GM13976 (cell line): ENCODE measurements around the gene PTRHD1.

Source experiments
- DNase-seq: peaks from one replicate; pipeline ENCODE4 v3.0.0; 2012; ENCODE audit warnings: low spot score
- in situ Hi-C: fragments of 300-500 bp; cut with MboI; formaldehyde crosslinking; loops from one replicate; pipeline ENCODE4 v1.12.0; 2022; ENCODE audit warnings: low sequenced_read_pairs, mixed read lengths, inconsistent platforms; ENCODE audit not compliant: unreplicated experiment
- TF ChIP-seq, protein P1 (sequence below): IDR thresholded peaks from 2 replicates; pipeline ENCODE4 v1.5.1; 2012; ENCODE audit warnings: borderline replicate concordance, mild to moderate bottlenecking; ENCODE audit not compliant: insufficient read depth; ENCODE audit errors: extremely low read depth, missing control alignments, control extremely low read depth

Gene PTRHD1

GRCh38 chr2:24747299-24747698 lies 45.9 kb downstream of the PTRHD1 start:
- in situ Hi-C loops: no loop called here
- no peak for DNase-seq
- TF ChIP-seq, protein P1, sequence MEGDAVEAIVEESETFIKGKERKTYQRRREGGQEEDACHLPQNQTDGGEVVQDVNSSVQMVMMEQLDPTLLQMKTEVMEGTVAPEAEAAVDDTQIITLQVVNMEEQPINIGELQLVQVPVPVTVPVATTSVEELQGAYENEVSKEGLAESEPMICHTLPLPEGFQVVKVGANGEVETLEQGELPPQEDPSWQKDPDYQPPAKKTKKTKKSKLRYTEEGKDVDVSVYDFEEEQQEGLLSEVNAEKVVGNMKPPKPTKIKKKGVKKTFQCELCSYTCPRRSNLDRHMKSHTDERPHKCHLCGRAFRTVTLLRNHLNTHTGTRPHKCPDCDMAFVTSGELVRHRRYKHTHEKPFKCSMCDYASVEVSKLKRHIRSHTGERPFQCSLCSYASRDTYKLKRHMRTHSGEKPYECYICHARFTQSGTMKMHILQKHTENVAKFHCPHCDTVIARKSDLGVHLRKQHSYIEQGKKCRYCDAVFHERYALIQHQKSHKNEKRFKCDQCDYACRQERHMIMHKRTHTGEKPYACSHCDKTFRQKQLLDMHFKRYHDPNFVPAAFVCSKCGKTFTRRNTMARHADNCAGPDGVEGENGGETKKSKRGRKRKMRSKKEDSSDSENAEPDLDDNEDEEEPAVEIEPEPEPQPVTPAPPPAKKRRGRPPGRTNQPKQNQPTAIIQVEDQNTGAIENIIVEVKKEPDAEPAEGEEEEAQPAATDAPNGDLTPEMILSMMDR: no peak

- DNase-seq: no peak
- TF ChIP-seq, protein P1: no peak
- in situ Hi-C loops: no loop called here
These were observed 47.4 kb downstream of the PTRHD1 start for GRCh38 chr2:24745825-24746224.

DNA sequence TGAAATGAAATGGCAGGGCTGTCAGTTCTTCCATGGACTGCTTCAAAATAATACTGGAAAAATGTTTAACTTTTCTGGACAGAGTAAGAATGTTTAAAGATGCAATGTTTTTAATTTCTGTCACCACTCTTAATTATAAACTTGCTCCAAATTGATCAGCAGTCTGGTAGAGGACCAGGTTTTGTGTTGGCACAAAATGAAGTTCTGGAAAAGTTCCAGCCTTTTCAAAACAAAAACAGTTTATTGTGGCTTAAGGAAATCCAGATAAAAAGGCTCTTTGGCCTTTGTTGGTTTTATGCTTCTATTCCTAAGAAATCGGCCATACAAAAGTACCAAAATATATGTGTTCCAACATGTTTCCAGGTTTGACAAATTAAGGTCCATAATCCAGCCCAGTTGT lies 48.8 kb downstream of the PTRHD1 start:
- in situ Hi-C loops: no loop called here
- TF ChIP-seq, protein P1: no peak
- no peak for DNase-seq

- DNase-seq: no peak
- TF ChIP-seq, protein P1: no peak
These were observed 49.3 kb downstream of the PTRHD1 start for GRCh38 chr2:24743924-24744323.

GRCh38 chr2:24742730-24743129 lies 50.5 kb downstream of the PTRHD1 start:
- TF ChIP-seq, protein P1: no peak
- in situ Hi-C loops: no loop called here
- no peak for DNase-seq

More at GRCh38 chr2:24743924-24744323, 49.3 kb downstream of the PTRHD1 start:
- in situ Hi-C loops: no loop called here

DNA sequence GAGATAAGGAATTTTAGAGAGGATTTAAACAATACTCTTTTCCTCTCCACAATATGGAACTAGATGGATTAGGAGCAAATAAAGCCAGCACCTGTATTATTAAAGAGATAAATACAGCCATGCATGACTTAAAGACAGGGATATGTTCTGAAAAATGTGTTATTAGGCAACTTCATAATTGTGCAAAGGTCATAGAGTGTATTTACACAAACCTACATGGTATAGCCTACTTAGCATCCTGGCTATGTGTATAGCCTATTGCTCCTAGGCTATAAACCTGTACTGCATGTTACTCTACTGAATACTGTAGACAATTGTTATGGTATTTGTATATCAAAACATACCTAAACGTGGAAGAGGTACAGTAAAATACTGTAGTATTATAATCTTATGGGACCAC lies 53.0 kb downstream of the PTRHD1 start:
- TF ChIP-seq, protein P1: no peak
- no peak for DNase-seq
- in situ Hi-C loops: no loop called here
